ENCODE data around the gene NME4. TPM values are rescaled to one million over a fixed set of nuclear protein-coding genes. Genes with fewer than 3 reads are reported as not detected.

NME4 gene
- total RNA-seq, 4 donors from 2014 or later = 26.7 to 99.6 (median 47.8) TPM

GRCh38 chr16:379961-380761 is 16.8 kb upstream of the NME4 start:
- peaks cover 0 to 49% (median 14%) of the 10 kb centered on the region in 4 donors for H3K4me1 ChIP-seq

GRCh38 chr16:380762-381011 is 16.3 kb upstream of the NME4 start:
- peaks cover 0 to 23% (median 0%) of the 10 kb centered on the region in 3 donors for H3K36me3 ChIP-seq
- whole genome bisulfite sequencing, 2 donors = 8 to 9% methylated on average over 11 to 12 of the region's 12 CpGs
- no peaks in the 10 kb centered on the region for H3K9me3 ChIP-seq
- TF ChIP-seq EP300 (IDR thresholded peaks at IDR 0.05) (no peak), POLR2A (IDR thresholded peaks at IDR 0.05) (no peak)
- TF ChIP-seq, protein P1, sequence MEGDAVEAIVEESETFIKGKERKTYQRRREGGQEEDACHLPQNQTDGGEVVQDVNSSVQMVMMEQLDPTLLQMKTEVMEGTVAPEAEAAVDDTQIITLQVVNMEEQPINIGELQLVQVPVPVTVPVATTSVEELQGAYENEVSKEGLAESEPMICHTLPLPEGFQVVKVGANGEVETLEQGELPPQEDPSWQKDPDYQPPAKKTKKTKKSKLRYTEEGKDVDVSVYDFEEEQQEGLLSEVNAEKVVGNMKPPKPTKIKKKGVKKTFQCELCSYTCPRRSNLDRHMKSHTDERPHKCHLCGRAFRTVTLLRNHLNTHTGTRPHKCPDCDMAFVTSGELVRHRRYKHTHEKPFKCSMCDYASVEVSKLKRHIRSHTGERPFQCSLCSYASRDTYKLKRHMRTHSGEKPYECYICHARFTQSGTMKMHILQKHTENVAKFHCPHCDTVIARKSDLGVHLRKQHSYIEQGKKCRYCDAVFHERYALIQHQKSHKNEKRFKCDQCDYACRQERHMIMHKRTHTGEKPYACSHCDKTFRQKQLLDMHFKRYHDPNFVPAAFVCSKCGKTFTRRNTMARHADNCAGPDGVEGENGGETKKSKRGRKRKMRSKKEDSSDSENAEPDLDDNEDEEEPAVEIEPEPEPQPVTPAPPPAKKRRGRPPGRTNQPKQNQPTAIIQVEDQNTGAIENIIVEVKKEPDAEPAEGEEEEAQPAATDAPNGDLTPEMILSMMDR (IDR thresholded peaks at IDR 0.05) = no peak
- no peak for DNase-seq (ENCODE audit: low spot score in 2 of 2)
- peak overlapping the region; percentile 72 to 99 (median 88) for H3K4me3 ChIP-seq
- H3K27ac ChIP-seq = peak overlapping the region in 3 of 4 donors; percentile 77 to 86 (median 83)
- peaks cover 0 to 49% (median 14%) of the 10 kb centered on the region in 4 donors for H3K4me1 ChIP-seq
- no peaks in the 10 kb centered on the region for H3K27me3 ChIP-seq

More at GRCh38 chr16:379961-380761, 16.8 kb upstream of the NME4 start:
- WGBS, 2 donors = 77% methylated on average over 24 to 26 of the region's 27 CpGs
- no peak for DNase-seq (ENCODE audit: low spot score in 2 of 2)
- no peaks in the 10 kb centered on the region for H3K9me3 ChIP-seq
- H3K4me3 ChIP-seq = peak overlapping the region in 3 of 4 donors; percentile 72 to 99 (median 92)
- peaks cover 0 to 28% (median 0%) of the 10 kb centered on the region in 3 donors for H3K36me3 ChIP-seq
- peak overlapping the region in 2 of 4 donors; percentile 83 to 86 for H3K27ac ChIP-seq
- no peak for TF ChIP-seq EP300 (IDR thresholded peaks at IDR 0.05)
- TF ChIP-seq, protein P1 (IDR thresholded peaks at IDR 0.05) = no peak
- no peak for TF ChIP-seq POLR2A (IDR thresholded peaks at IDR 0.05)
- H3K27me3 ChIP-seq = no peaks in the 10 kb centered on the region

GRCh38 chr16:381012-381788 is 15.8 kb upstream of the NME4 start:
- H3K4me1 ChIP-seq = peaks cover 0 to 49% (median 14%) of the 10 kb centered on the region in 4 donors
- peaks cover 0 to 18% (median 0%) of the 10 kb centered on the region in 3 donors for H3K36me3 ChIP-seq
- H3K27me3 ChIP-seq = no peaks in the 10 kb centered on the region
- WGBS, 2 donors = 0 to 1% methylated on average over 17 to 29 of the region's 73 CpGs
- H3K27ac ChIP-seq = peak overlapping the region; percentile 52 to 86 (median 80)
- peak overlapping the region; percentile 72 to 99 (median 88) for H3K4me3 ChIP-seq
- TF ChIP-seq POLR2A (IDR thresholded peaks at IDR 0.05) (no peak), EP300 (IDR thresholded peaks at IDR 0.05) (no peak)
- TF ChIP-seq, protein P1 (IDR thresholded peaks at IDR 0.05) = no peak
- no peak for DNase-seq (ENCODE audit: low spot score in 2 of 2)
- H3K9me3 ChIP-seq = no peaks in the 10 kb centered on the region

DNA sequence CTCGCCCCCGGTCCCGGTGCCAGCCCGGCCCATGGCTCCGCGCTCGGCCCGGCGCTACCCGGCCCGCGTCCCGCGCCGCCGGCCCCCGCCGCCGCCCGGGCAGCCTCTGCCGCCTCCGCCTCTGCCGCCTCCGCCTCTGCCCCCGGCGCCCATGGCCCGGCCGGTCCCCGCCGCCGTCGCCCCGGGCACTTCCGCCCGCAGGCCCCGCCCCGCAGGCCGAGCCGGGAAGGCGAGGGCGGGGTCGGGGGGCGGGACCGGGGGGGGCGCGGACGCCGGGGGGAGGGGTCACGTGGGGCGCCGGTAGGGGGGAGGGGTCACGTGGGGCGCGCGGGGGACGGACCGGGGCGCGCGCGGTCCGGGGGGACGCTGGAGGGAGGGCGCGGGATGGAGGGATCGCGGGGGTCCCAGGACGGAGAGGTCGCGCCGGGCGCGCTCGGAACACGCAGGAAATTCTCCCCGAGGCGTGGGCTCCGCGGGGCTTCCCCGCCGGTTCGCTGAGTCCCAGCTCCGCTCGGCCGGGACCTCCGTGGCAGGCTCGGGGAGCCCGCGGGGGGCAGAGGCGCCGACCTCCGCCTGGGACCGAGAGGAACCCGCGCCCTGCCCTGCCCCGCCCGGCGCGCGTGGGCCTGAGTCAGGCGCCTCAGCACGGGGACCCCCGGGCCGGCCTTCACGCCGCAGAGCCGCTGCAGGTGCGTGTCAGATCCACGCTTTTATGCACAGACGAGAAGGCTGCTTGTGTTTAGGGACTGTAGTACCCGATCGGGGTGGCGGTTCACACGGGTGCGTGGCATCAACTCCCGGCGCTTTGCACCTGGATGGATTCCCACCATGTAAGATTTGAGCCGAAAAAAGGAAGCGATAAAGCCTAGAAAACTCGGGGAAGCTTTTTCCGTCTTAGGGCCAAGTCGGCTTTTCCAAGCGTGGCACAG is 14.9 kb upstream of the NME4 start, which contains the start of gene PGAP6:
Gene PGAP6, minus strand, starts transcription at position 190 of the 929 bp plus-strand sequence. Its CDS starts 157 bp downstream, at position 33.
- TF ChIP-seq POLR2A (IDR thresholded peaks at IDR 0.05) (peak in 1 of 2 donors; percentile 34), EP300 (IDR thresholded peaks at IDR 0.05) (peak in 1 of 2 donors; percentile 36)
- TF ChIP-seq, protein P1 (IDR thresholded peaks at IDR 0.05) = no peak
- H3K27me3 ChIP-seq = no peaks in the 10 kb centered on the region
- H3K4me1 ChIP-seq = peaks cover 0 to 49% (median 14%) of the 10 kb centered on the region in 4 donors
- peak within 1 kb of the TSS; percentile 55 to 94 (median 90) for H3K27ac ChIP-seq
- DNase-seq (ENCODE audit: low spot score in 2 of 2) = peak; percentile 64 to 66
- peak within 1 kb of the TSS; percentile 73 to 99 (median 90) for H3K4me3 ChIP-seq
- 1% methylated on average over 17 to 36 of the region's 123 CpGs for WGBS, 2 donors
- H3K9me3 ChIP-seq = no peaks in the 10 kb centered on the region
- peaks cover 0 to 9% (median 0%) of the 10 kb centered on the region in 3 donors for H3K36me3 ChIP-seq

Data from tibial nerve (tissue), 4 donors.